ENCODE data around the gene ZDHHC7. TPM values are rescaled to one million over a fixed set of nuclear protein-coding genes. Genes with fewer than 3 reads are reported as not detected.

ZDHHC7 gene
- polyA plus RNA-seq, 1 donor = 49.8 TPM

GRCh38 chr16:84995663-84996062 lies 15.7 kb downstream of the ZDHHC7 start:
- Histone ChIP-seq H3K27ac (ENCODE audit: low read length) (peak overlapping the region; percentile 67), H3K27me3 (ENCODE audit: control insufficient read depth, insufficient read depth, low read length) (no peaks in the 10 kb centered on the region), H3K4me3 (ENCODE audit: low read length) (no peak overlapping the region), H3K36me3 (ENCODE audit: control insufficient read depth, insufficient read depth, low read length) (peaks cover 26% of the 10 kb centered on the region), H3K4me1 (ENCODE audit: control insufficient read depth, insufficient read depth, low read length) (peaks cover 39% of the 10 kb centered on the region), H3K9me3 (ENCODE audit: control insufficient read depth, low read depth, low read length) (no peaks in the 10 kb centered on the region)
- no peak for DNase-seq
- 85% methylated on average over 2 of the region's 8 CpGs for WGBS (ENCODE audit: insufficient coverage, low lambda C conversion rate)

- H3K27me3 ChIP-seq (ENCODE audit: control insufficient read depth, insufficient read depth, low read length) = no peaks in the 10 kb centered on the region
- H3K9me3 ChIP-seq (ENCODE audit: control insufficient read depth, low read depth, low read length) = no peaks in the 10 kb centered on the region
- no peak overlapping the region for H3K4me3 ChIP-seq (ENCODE audit: low read length)
- peak overlapping the region; percentile 67 for H3K27ac ChIP-seq (ENCODE audit: low read length)
- H3K36me3 ChIP-seq (ENCODE audit: control insufficient read depth, insufficient read depth, low read length) = peaks cover 38% of the 10 kb centered on the region
- peaks cover 33% of the 10 kb centered on the region for H3K4me1 ChIP-seq (ENCODE audit: control insufficient read depth, insufficient read depth, low read length)
- no peak for DNase-seq
- 80% methylated on average over 1 of the region's 8 CpGs for WGBS (ENCODE audit: insufficient coverage, low lambda C conversion rate)
These were observed 17.4 kb downstream of the ZDHHC7 start for GRCh38 chr16:84993926-84994325.

- no peaks in the 10 kb centered on the region for H3K9me3 ChIP-seq (ENCODE audit: control insufficient read depth, low read depth, low read length)
- no peaks in the 10 kb centered on the region for H3K27me3 ChIP-seq (ENCODE audit: control insufficient read depth, insufficient read depth, low read length)
- peak overlapping the region; percentile 56 for H3K27ac ChIP-seq (ENCODE audit: low read length)
- WGBS (ENCODE audit: insufficient coverage, low lambda C conversion rate) = 75% methylated on average over 2 of the region's 3 CpGs
- H3K36me3 ChIP-seq (ENCODE audit: control insufficient read depth, insufficient read depth, low read length) = peaks cover 49% of the 10 kb centered on the region
- H3K4me1 ChIP-seq (ENCODE audit: control insufficient read depth, insufficient read depth, low read length) = peaks cover 33% of the 10 kb centered on the region
- no peak for DNase-seq
- no peak overlapping the region for H3K4me3 ChIP-seq (ENCODE audit: low read length)
These were observed 18.6 kb downstream of the ZDHHC7 start for GRCh38 chr16:84992717-84993075.

GRCh38 chr16:84990782-84991181 lies 20.6 kb downstream of the ZDHHC7 start:
- WGBS (ENCODE audit: insufficient coverage, low lambda C conversion rate) = 100% methylated on average over 3 of the region's 9 CpGs
- no peaks in the 10 kb centered on the region for H3K27me3 ChIP-seq (ENCODE audit: control insufficient read depth, insufficient read depth, low read length)
- no peak overlapping the region for H3K4me3 ChIP-seq (ENCODE audit: low read length)
- no peak overlapping the region for H3K27ac ChIP-seq (ENCODE audit: low read length)
- no peak for DNase-seq
- no peaks in the 10 kb centered on the region for H3K9me3 ChIP-seq (ENCODE audit: control insufficient read depth, low read depth, low read length)
- H3K4me1 ChIP-seq (ENCODE audit: control insufficient read depth, insufficient read depth, low read length) = peaks cover 32% of the 10 kb centered on the region
- H3K36me3 ChIP-seq (ENCODE audit: control insufficient read depth, insufficient read depth, low read length) = peaks cover 67% of the 10 kb centered on the region

GRCh38 chr16:84989749-84990620 lies 21.4 kb downstream of the ZDHHC7 start:
- Histone ChIP-seq H3K4me3 (ENCODE audit: low read length) (no peak overlapping the region), H3K36me3 (ENCODE audit: control insufficient read depth, insufficient read depth, low read length) (peaks cover 67% of the 10 kb centered on the region), H3K27ac (ENCODE audit: low read length) (no peak overlapping the region), H3K4me1 (ENCODE audit: control insufficient read depth, insufficient read depth, low read length) (peaks cover 25% of the 10 kb centered on the region), H3K27me3 (ENCODE audit: control insufficient read depth, insufficient read depth, low read length) (no peaks in the 10 kb centered on the region), H3K9me3 (ENCODE audit: control insufficient read depth, low read depth, low read length) (no peaks in the 10 kb centered on the region)
- WGBS (ENCODE audit: insufficient coverage, low lambda C conversion rate) = no CpG with 5 or more reads among the region's 27 CpGs
- DNase-seq = no peak

GRCh38 chr16:84988328-84989080 lies 22.8 kb downstream of the ZDHHC7 start:
- H3K4me3 ChIP-seq (ENCODE audit: low read length) = no peak overlapping the region
- no peak for DNase-seq
- H3K27ac ChIP-seq (ENCODE audit: low read length) = no peak overlapping the region
- peaks cover 11% of the 10 kb centered on the region for H3K4me1 ChIP-seq (ENCODE audit: control insufficient read depth, insufficient read depth, low read length)
- no peaks in the 10 kb centered on the region for H3K27me3 ChIP-seq (ENCODE audit: control insufficient read depth, insufficient read depth, low read length)
- H3K9me3 ChIP-seq (ENCODE audit: control insufficient read depth, low read depth, low read length) = no peaks in the 10 kb centered on the region
- WGBS (ENCODE audit: insufficient coverage, low lambda C conversion rate) = no CpG with 5 or more reads among the region's 16 CpGs
- H3K36me3 ChIP-seq (ENCODE audit: control insufficient read depth, insufficient read depth, low read length) = peaks cover 66% of the 10 kb centered on the region

GRCh38 chr16:84986879-84987278 lies 24.5 kb downstream of the ZDHHC7 start:
- no peak overlapping the region for H3K27ac ChIP-seq (ENCODE audit: low read length)
- H3K4me1 ChIP-seq (ENCODE audit: control insufficient read depth, insufficient read depth, low read length) = peaks cover 5% of the 10 kb centered on the region
- DNase-seq = no peak
- no CpG with 5 or more reads among the region's 1 CpG for WGBS (ENCODE audit: insufficient coverage, low lambda C conversion rate)
- H3K27me3 ChIP-seq (ENCODE audit: control insufficient read depth, insufficient read depth, low read length) = no peaks in the 10 kb centered on the region
- peaks cover 69% of the 10 kb centered on the region for H3K36me3 ChIP-seq (ENCODE audit: control insufficient read depth, insufficient read depth, low read length)
- no peak overlapping the region for H3K4me3 ChIP-seq (ENCODE audit: low read length)
- H3K9me3 ChIP-seq (ENCODE audit: control insufficient read depth, low read depth, low read length) = no peaks in the 10 kb centered on the region

- H3K36me3 ChIP-seq (ENCODE audit: control insufficient read depth, insufficient read depth, low read length) = peaks cover 74% of the 10 kb centered on the region
- H3K4me1 ChIP-seq (ENCODE audit: control insufficient read depth, insufficient read depth, low read length) = peaks cover 5% of the 10 kb centered on the region
- no peaks in the 10 kb centered on the region for H3K9me3 ChIP-seq (ENCODE audit: control insufficient read depth, low read depth, low read length)
- no peak for DNase-seq
- H3K4me3 ChIP-seq (ENCODE audit: low read length) = no peak overlapping the region
- H3K27ac ChIP-seq (ENCODE audit: low read length) = no peak overlapping the region
- no peaks in the 10 kb centered on the region for H3K27me3 ChIP-seq (ENCODE audit: control insufficient read depth, insufficient read depth, low read length)
- WGBS (ENCODE audit: insufficient coverage, low lambda C conversion rate) = 100% methylated on average over 2 of the region's 22 CpGs
These were observed 25.2 kb downstream of the ZDHHC7 start for GRCh38 chr16:84986102-84986501.

GRCh38 chr16:84985079-84986065 lies 26.0 kb downstream of the ZDHHC7 start:
- H3K9me3 ChIP-seq (ENCODE audit: control insufficient read depth, low read depth, low read length) = no peaks in the 10 kb centered on the region
- no CpG with 5 or more reads among the region's 15 CpGs for WGBS (ENCODE audit: insufficient coverage, low lambda C conversion rate)
- H3K4me3 ChIP-seq (ENCODE audit: low read length) = no peak overlapping the region
- H3K4me1 ChIP-seq (ENCODE audit: control insufficient read depth, insufficient read depth, low read length) = peaks cover 5% of the 10 kb centered on the region
- H3K27me3 ChIP-seq (ENCODE audit: control insufficient read depth, insufficient read depth, low read length) = no peaks in the 10 kb centered on the region
- H3K27ac ChIP-seq (ENCODE audit: low read length) = no peak overlapping the region
- H3K36me3 ChIP-seq (ENCODE audit: control insufficient read depth, insufficient read depth, low read length) = peaks cover 73% of the 10 kb centered on the region
- DNase-seq = no peak

- WGBS (ENCODE audit: insufficient coverage, low lambda C conversion rate) = no CpG with 5 or more reads among the region's 9 CpGs
- peaks cover 5% of the 10 kb centered on the region for H3K4me1 ChIP-seq (ENCODE audit: control insufficient read depth, insufficient read depth, low read length)
- DNase-seq = peak; percentile 62 to 83
- peak overlapping the region; percentile 18 for H3K27ac ChIP-seq (ENCODE audit: low read length)
- peaks cover 66% of the 10 kb centered on the region for H3K36me3 ChIP-seq (ENCODE audit: control insufficient read depth, insufficient read depth, low read length)
- no peak overlapping the region for H3K4me3 ChIP-seq (ENCODE audit: low read length)
- H3K9me3 ChIP-seq (ENCODE audit: control insufficient read depth, low read depth, low read length) = no peaks in the 10 kb centered on the region
- H3K27me3 ChIP-seq (ENCODE audit: control insufficient read depth, insufficient read depth, low read length) = no peaks in the 10 kb centered on the region
These were observed 28.9 kb downstream of the ZDHHC7 start for GRCh38 chr16:84982434-84982833.
